Type B pancreatic cell (in vitro differentiated cells): ENCODE data around the gene SEMA3E. TPM values are rescaled to one million over a fixed set of nuclear protein-coding genes. Genes with fewer than 3 reads are reported as not detected.

Source experiments
- DNase-seq: peaks from one replicate; pipeline ENCODE4 v3.0.0; 2021; ENCODE audit warnings: mixed read lengths; ENCODE audit not compliant: unreplicated experiment; ENCODE audit errors: extremely low spot score
- H3K27ac Mint-ChIP-seq: 2 replicates; pipeline ENCODE4 v1.8.0; 2021; ENCODE audit warnings: mild to moderate bottlenecking, mixed read lengths
- H3K27me3 Mint-ChIP-seq: 2 replicates; pipeline ENCODE4 v1.8.0; 2021; ENCODE audit warnings: mixed read lengths
- H3K36me3 Mint-ChIP-seq: 2 replicates; pipeline ENCODE4 v1.8.0; 2021; ENCODE audit warnings: mixed read lengths
- H3K4me1 Mint-ChIP-seq: one replicate; pipeline ENCODE4 v1.8.0; 2021; ENCODE audit warnings: mixed read lengths; ENCODE audit not compliant: unreplicated experiment
- H3K4me3 Mint-ChIP-seq: 2 replicates; pipeline ENCODE4 v1.8.0; 2021; ENCODE audit warnings: mild to moderate bottlenecking, mixed read lengths
- H3K9me3 Mint-ChIP-seq: 2 replicates; pipeline ENCODE4 v1.8.0; 2021; ENCODE audit warnings: mixed read lengths
- total RNA-seq: library from RNA; stranded (reverse); gene quantifications from 2 replicates; pipeline ENCODE4 v1.2.1, GENCODE V29; 2021; ENCODE audit warnings: low replicate concordance
- TF ChIP-seq, protein P1 (sequence below): fragments of 200-600 bp; sonication (generic); conservative IDR thresholded peaks from 2 replicates; pipeline ENCODE4 v1.5.0; 2021; ENCODE audit warnings: antibody characterized with exemption, mild to moderate bottlenecking

SEMA3E gene
- total RNA-seq, 1 donor from 2014 or later: 27.7 TPM

DNA sequence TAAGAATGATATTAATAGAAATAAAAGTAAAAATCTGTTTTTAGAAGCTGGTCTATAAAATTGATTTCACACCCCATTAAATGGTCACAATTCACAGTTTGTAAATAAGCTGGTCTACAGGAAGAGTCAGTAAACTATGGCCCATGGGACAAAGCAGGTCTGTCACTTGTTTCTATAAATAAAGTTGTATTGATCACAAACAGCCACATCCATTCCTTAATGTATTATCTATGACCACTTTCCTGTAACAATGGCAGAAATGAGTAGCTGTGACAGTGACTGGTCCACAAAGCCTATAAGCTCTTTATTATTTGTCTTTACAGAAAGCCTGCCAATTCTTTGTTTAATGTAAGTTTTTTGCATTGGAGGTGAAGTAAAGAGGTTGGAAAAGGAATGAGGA, 114.5 kb downstream of the SEMA3E start:
- H3K9me3 Mint-ChIP-seq: no peaks in the 10 kb centered on the region
- H3K36me3 Mint-ChIP-seq: no peaks in the 10 kb centered on the region
- DNase-seq: no peak
- TF ChIP-seq, protein P1, sequence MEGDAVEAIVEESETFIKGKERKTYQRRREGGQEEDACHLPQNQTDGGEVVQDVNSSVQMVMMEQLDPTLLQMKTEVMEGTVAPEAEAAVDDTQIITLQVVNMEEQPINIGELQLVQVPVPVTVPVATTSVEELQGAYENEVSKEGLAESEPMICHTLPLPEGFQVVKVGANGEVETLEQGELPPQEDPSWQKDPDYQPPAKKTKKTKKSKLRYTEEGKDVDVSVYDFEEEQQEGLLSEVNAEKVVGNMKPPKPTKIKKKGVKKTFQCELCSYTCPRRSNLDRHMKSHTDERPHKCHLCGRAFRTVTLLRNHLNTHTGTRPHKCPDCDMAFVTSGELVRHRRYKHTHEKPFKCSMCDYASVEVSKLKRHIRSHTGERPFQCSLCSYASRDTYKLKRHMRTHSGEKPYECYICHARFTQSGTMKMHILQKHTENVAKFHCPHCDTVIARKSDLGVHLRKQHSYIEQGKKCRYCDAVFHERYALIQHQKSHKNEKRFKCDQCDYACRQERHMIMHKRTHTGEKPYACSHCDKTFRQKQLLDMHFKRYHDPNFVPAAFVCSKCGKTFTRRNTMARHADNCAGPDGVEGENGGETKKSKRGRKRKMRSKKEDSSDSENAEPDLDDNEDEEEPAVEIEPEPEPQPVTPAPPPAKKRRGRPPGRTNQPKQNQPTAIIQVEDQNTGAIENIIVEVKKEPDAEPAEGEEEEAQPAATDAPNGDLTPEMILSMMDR: no peak
- no peak overlapping the region for H3K27ac Mint-ChIP-seq
- H3K4me1 Mint-ChIP-seq: peaks cover 8% of the 10 kb centered on the region
- H3K4me3 Mint-ChIP-seq: no peak overlapping the region
- no peaks in the 10 kb centered on the region for H3K27me3 Mint-ChIP-seq

- TF ChIP-seq, protein P1: no peak
- H3K36me3 Mint-ChIP-seq: no peaks in the 10 kb centered on the region
- H3K9me3 Mint-ChIP-seq: no peaks in the 10 kb centered on the region
- DNase-seq: no peak
- H3K27me3 Mint-ChIP-seq: no peaks in the 10 kb centered on the region
- no peak overlapping the region for H3K4me3 Mint-ChIP-seq
- H3K4me1 Mint-ChIP-seq: peaks cover 8% of the 10 kb centered on the region
- no peak overlapping the region for H3K27ac Mint-ChIP-seq
These were observed 116.7 kb downstream of the SEMA3E start for GRCh38 chr7:83532219-83532618.

DNA sequence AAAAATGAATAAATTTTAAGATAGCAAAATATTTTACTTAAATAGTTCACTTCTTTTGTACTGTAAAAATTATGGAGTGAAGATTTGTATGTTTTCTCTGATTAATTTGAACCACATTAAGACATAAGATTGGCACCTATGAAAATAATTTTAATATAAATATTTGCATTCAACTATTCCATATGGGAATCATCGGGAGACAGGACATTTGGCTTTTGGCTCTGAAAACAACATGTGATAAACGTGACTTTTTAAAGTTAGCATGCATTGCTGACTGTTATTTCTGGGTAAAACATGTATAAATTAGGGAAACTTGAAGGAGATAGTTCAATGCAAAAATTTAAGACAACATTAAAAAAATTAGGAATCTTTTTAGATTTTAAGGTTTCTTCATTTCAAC, 117.2 kb downstream of the SEMA3E start:
- no peaks in the 10 kb centered on the region for H3K36me3 Mint-ChIP-seq
- TF ChIP-seq, protein P1: no peak
- H3K4me3 Mint-ChIP-seq: no peak overlapping the region
- no peak for DNase-seq
- H3K27ac Mint-ChIP-seq: no peak overlapping the region
- peaks cover 8% of the 10 kb centered on the region for H3K4me1 Mint-ChIP-seq
- no peaks in the 10 kb centered on the region for H3K27me3 Mint-ChIP-seq
- no peaks in the 10 kb centered on the region for H3K9me3 Mint-ChIP-seq

DNA sequence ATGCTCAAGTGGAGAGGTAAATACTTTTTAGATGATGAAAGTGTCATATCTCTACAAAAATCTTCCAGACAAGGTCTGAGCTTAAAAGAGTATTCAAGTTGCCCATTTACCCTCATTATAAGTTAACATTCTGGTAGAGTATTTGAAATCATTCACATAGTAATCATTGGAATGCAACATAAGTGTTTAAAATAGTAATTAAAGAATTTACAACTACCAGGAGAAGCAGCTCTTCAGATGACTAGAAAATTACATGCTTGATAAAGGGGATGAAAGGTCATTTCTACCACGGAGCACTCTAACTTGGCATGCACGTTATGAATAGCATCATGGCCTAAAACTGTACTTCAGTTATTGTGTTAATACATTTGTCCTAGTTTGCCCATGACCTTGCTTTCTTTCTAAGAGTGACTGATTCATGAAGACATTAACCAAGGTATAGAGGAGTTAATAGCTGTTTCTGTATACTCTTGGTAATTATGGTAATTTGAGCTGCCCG, 120.0 kb downstream of the SEMA3E start:
- H3K9me3 Mint-ChIP-seq: no peaks in the 10 kb centered on the region
- TF ChIP-seq, protein P1: no peak
- H3K36me3 Mint-ChIP-seq: no peaks in the 10 kb centered on the region
- H3K4me3 Mint-ChIP-seq: no peak overlapping the region
- no peak for DNase-seq
- H3K27ac Mint-ChIP-seq: no peak overlapping the region
- H3K4me1 Mint-ChIP-seq: peaks cover 21% of the 10 kb centered on the region
- no peaks in the 10 kb centered on the region for H3K27me3 Mint-ChIP-seq

- H3K4me1 Mint-ChIP-seq: peaks cover 23% of the 10 kb centered on the region
- no peaks in the 10 kb centered on the region for H3K36me3 Mint-ChIP-seq
- TF ChIP-seq, protein P1: no peak
- H3K4me3 Mint-ChIP-seq: no peak overlapping the region
- no peak for DNase-seq
- no peaks in the 10 kb centered on the region for H3K9me3 Mint-ChIP-seq
- H3K27ac Mint-ChIP-seq: no peak overlapping the region
- no peaks in the 10 kb centered on the region for H3K27me3 Mint-ChIP-seq
These were observed 124.5 kb downstream of the SEMA3E start for GRCh38 chr7:83524277-83525075.
